Raji (cell line): ENCODE measurements around the gene ABCC6.

ENCODE experiments used
- POLR2A ChIP-seq: IDR thresholded peaks from 2 replicates; pipeline ENCODE4 v1.6.1; 2011; ENCODE audit warnings: low read depth, low read length, control low read depth; ENCODE audit not compliant: insufficient read depth

Gene ABCC6

GRCh38 chr16:16118337-16118736 lies 105.0 kb downstream of the ABCC6 start:
- TF ChIP-seq POLR2A = no peak

- no peak for TF ChIP-seq POLR2A
Measured at GRCh38 chr16:16116841-16117240, 106.5 kb downstream of the ABCC6 start.

GRCh38 chr16:16113076-16113475 lies 110.2 kb downstream of the ABCC6 start:
- TF ChIP-seq POLR2A = no peak

GRCh38 chr16:16112450-16113053 lies 110.7 kb downstream of the ABCC6 start:
- no peak for TF ChIP-seq POLR2A

GRCh38 chr16:16111639-16112038 lies 111.7 kb downstream of the ABCC6 start:
- TF ChIP-seq POLR2A = no peak

- no peak for TF ChIP-seq POLR2A
Measured at GRCh38 chr16:16110111-16110490, 113.2 kb downstream of the ABCC6 start.

- TF ChIP-seq POLR2A = no peak
Measured at GRCh38 chr16:16109453-16110110, 113.7 kb downstream of the ABCC6 start.

GRCh38 chr16:16108759-16109158 lies 114.5 kb downstream of the ABCC6 start:
- no peak for TF ChIP-seq POLR2A

- no peak for TF ChIP-seq POLR2A
Measured at GRCh38 chr16:16107839-16108238, 115.5 kb downstream of the ABCC6 start.

- TF ChIP-seq POLR2A = no peak
Measured at GRCh38 chr16:16106466-16106865, 116.8 kb downstream of the ABCC6 start.

- no peak for TF ChIP-seq POLR2A
Measured at GRCh38 chr16:16105646-16106045, 117.6 kb downstream of the ABCC6 start.

- TF ChIP-seq POLR2A = no peak
Measured at GRCh38 chr16:16102738-16103137, 120.6 kb downstream of the ABCC6 start.

GRCh38 chr16:16101585-16101984 lies 121.7 kb downstream of the ABCC6 start:
- TF ChIP-seq POLR2A = no peak

- no peak for TF ChIP-seq POLR2A
Measured at GRCh38 chr16:16100631-16101030, 122.7 kb downstream of the ABCC6 start.

- no peak for TF ChIP-seq POLR2A
Measured at GRCh38 chr16:16099320-16099719, 124.0 kb downstream of the ABCC6 start.
